GM21576 (cell line): ENCODE results near the gene COL21A1.

Source experiments
- ATAC-seq: cut with Tn5 transposase; IDR thresholded peaks from one replicate; pipeline ENCODE4 v1.9.1; 2021; ENCODE audit warnings: mild to moderate bottlenecking, moderate library complexity; ENCODE audit not compliant: unreplicated experiment

Gene COL21A1

DNA sequence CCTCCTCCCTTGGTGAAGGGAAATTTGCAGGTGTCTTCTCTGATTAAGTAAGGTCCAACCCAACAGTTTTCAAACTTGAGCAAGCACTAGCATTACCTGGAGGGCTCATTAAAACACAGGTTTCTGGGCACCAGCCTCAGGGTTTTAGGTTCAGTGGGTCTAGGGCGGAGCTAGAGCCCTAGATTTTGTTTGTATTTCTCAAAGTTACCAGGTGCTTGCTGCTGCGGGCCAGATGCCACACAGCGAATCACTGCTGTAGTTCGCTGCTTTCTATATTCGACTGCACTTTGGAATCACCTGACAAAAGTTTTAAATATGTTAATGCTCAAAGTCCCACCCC lies 869 bp downstream of the COL21A1 start:
- ATAC-seq, result no peak

- no peak for ATAC-seq
Measured at GRCh38 chr6:56245903-56246351, 1.5 kb downstream of the COL21A1 start.

- no peak for ATAC-seq
Measured at GRCh38 chr6:56244528-56245253, 2.7 kb downstream of the COL21A1 start.

DNA sequence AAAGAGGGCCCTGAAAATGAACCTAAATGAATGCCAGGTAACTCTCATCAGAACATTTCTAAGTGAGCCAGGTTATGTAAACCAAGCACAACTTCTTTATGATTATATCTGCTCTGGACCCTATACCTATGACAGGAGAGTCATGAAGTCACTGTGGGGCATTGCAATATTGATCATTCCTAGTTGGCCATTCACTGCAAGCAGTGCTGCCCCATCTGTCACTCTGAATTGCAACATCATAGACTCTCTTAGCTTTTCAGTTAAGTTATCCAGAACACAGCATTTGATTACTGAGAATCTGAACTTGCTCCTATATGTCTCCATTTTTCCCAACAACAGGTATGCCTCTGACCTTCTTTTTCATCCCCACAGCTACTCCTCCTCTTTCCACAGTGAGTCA lies 3.3 kb downstream of the COL21A1 start:
- ATAC-seq, result no peak

GRCh38 chr6:56243518-56244070 lies 3.8 kb downstream of the COL21A1 start:
- peak; percentile 81 for ATAC-seq

DNA sequence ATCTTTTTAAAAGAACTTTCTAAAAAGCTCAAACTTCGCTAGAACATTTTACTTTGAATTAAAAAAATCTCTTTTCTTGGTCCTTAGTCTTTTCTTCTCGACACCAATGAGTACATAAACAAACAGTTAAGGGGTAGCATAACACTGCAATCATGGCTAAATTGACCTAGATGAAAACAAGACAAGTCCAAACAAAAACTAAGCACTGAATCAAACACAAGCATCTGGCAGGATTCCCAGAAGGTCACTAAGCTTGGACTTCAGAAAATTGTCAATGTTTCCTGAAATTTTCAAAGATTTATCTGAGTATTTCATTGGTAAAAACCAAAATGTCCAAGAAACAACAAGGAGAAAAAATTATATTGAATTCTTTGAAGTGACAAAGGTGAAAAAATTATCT lies 5.0 kb downstream of the COL21A1 start:
- ATAC-seq, result no peak

DNA sequence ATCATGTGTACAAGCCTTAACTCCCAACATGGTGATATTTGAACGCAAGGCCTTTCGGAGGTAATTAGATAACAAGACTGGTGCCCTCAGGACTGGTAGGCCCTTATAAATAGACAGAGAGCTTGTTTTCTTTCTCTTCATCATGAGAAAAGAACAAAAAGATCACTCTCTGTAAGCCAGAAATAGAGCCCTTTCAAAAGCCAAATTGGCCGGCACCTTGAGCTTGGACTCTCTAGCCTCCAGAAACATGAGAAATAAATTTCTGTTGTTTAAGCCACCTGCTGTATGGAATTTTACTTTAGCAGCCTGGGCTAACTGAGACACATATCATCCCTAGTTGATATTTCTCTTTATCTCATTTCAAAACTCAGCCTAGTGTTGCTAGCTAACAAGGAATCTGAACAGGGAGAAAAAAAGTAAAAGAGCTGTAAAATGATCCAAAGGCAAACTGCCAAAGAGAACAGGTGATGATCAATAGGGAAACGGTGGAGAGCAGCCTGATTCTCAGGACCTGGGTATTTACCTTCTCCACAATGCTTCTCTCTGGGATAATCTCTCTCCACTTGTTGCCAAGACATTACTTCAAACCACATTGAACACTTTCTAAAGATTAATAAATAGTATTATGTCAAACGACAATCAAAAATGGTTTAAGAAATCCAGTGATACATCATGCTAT lies 6.1 kb downstream of the COL21A1 start:
- ATAC-seq, result no peak

- no peak for ATAC-seq
Measured at GRCh38 chr6:56238352-56238751, 9.0 kb downstream of the COL21A1 start.

- no peak for ATAC-seq
Measured at GRCh38 chr6:56235245-56235644, 12.1 kb downstream of the COL21A1 start.

- no peak for ATAC-seq
Measured at GRCh38 chr6:56232436-56232835, 14.9 kb downstream of the COL21A1 start.

DNA sequence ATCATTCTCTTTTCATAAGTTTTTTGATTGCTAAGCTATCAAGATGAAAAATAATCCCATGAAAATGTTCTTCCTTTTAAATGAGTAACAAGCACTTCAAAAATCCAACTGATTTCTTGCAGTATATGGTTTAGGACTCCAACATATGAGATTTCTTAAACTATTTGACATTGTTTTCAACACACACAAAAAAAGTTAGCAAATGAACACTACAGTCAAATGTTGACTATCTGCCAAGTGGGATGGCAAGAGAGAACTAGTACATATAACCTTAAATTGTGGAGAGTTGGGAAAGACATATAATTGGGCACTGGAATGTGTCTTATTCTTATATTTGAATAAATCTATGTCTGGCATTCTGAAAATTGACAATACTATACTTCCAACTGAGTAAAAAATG lies 15.6 kb downstream of the COL21A1 start:
- no peak for ATAC-seq

- ATAC-seq, result no peak
Measured at GRCh38 chr6:56230976-56231566, 16.3 kb downstream of the COL21A1 start.

GRCh38 chr6:56227071-56227879 lies 20.1 kb downstream of the COL21A1 start:
- no peak for ATAC-seq

DNA sequence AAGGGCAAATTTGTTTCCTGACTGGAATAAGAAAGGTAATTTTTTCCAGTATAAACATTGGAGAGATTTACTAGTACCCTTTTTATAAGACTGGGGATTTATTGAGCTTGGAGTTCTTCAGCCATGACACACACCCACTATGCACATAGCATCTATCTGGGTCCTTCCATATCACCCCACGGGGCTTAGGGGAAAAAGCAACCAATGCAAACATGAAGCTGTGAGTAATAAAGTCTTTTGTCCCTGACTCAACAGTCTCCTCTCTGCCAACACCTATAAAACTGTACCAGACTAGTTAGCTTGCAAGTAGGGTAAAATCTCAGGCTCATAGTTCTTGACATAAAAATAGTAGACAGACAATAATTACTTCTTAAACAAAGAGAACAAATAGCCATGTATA lies 23.4 kb downstream of the COL21A1 start:
- ATAC-seq, result no peak

- no peak for ATAC-seq
Measured at GRCh38 chr6:56222499-56222898, 24.9 kb downstream of the COL21A1 start.

- no peak for ATAC-seq
Measured at GRCh38 chr6:56220078-56220477, 27.3 kb downstream of the COL21A1 start.

DNA sequence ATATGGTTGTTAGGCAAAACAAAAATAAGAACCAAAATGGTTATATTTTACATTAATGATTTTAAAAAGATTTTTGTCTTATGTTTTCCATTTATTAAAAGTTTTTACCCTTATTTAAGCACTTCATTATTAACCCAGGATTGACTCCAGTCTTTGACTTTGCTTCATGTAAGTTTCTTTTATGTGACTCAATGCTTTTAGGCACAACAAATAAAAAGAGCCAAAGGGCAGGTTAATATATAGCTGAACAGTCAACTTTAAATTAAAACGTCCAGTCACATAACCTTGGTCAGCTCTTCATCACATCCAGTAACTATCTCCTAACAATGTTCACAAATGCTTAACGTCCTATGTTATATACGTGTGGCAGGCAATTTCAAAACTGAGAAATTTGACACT lies 32.7 kb downstream of the COL21A1 start:
- ATAC-seq, result no peak

GRCh38 chr6:56214041-56214702 lies 33.2 kb downstream of the COL21A1 start:
- no peak for ATAC-seq

GRCh38 chr6:56211724-56212123 lies 35.7 kb downstream of the COL21A1 start:
- no peak for ATAC-seq

- ATAC-seq, result no peak
Measured at GRCh38 chr6:56204134-56204533, 43.2 kb downstream of the COL21A1 start.

- ATAC-seq, result no peak
Measured at GRCh38 chr6:56199956-56200355, 47.4 kb downstream of the COL21A1 start.
